Measurements from ENCODE around the gene ATP8A2. TPM values are rescaled to one million over a fixed set of nuclear protein-coding genes. Genes with fewer than 3 reads are reported as not detected.

The ATP8A2 gene
- total and polyA plus RNA-seq, 2 of the 4 experiments (the other 2 are of a cell fraction) = 0.02 to 0.18 TPM

DNA sequence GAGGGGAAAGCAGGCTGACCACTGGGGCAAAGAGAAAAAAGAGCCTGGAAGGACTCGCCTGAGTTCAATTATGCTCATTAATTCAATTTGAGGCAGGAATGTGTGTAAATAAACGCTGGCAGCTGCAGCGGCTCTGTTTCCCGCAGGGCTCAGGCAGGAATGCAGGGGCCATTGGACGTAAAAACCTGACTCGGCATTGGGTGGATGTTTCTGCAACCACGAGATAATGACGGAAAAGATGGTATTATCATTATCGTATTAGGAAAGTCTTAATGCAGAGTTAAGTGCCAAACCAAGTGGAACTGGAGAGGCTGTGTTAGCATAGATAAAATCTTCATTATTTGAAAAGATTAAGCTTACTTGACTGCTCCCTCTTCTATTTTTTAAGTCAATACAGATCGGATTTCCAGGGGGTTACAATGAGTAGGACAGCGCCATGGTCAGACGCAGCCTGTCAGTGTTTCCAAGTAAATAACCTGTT lies 510.2 kb downstream of the ATP8A2 start:
- H3K4me3 ChIP-seq (ENCODE audit: insufficient read depth, low read depth, low read length) = no peak overlapping the region
- no peak overlapping the region for H4K5ac ChIP-seq (ENCODE audit: low read depth, low read length)
- no peak overlapping the region for H2AK5ac ChIP-seq (ENCODE audit: low read depth, low read length)
- intact Hi-C loops (cut with micrococcal nuclease) = no loop called here
- POLR2A ChIA-PET (ENCODE audit: unreplicated experiment) = no interaction called here
- H3K4me1 ChIP-seq (ENCODE audit: control insufficient read depth, insufficient read depth, low read length) = no peaks in the 10 kb centered on the region
- H3K4ac ChIP-seq (ENCODE audit: low read depth, low read length) = no peak overlapping the region
- DNase-seq (no peak), ATAC-seq (ENCODE audit: low read depth) (no peak)
- H2AFZ ChIP-seq (replicated peaks; ENCODE audit: low read length, poor library complexity) = no peak overlapping the region
- H3K14ac ChIP-seq (replicated peaks; ENCODE audit: low read depth, low read length) = no peak overlapping the region
- no peak overlapping the region for H2BK20ac ChIP-seq (ENCODE audit: low read depth, low read length)
- no peaks in the 10 kb centered on the region for H3K79me1 ChIP-seq (ENCODE audit: low read depth in 1 of 2, low read length in 2 of 2)
- no peaks in the 10 kb centered on the region for H3K27me3 ChIP-seq (ENCODE audit: control insufficient read depth, insufficient read depth, low read length)
- dilution Hi-C loops (cut with HindIII; ENCODE audit: low sequenced_read_pairs, unreplicated experiment) = no loop called here
- no TSS peak for BruUV-seq (replicated peaks)
- no peak overlapping the region for H4K8ac ChIP-seq (ENCODE audit: low read depth in 2 of 2, low read length in 2 of 2)
- no peak overlapping the region for H3K4me2 ChIP-seq (ENCODE audit: low read depth, low read length)
- no peak overlapping the region for H2BK120ac ChIP-seq (ENCODE audit: low read depth, low read length)
- H4K91ac ChIP-seq (ENCODE audit: insufficient read depth, low read depth, low read length) = no peak overlapping the region
- in situ Hi-C loops (cut with MboI; ENCODE audit: low sequenced_read_pairs) = no loop called here
- H3K56ac ChIP-seq (ENCODE audit: extremely low read depth, insufficient read depth, low read length) = no peak overlapping the region
- 5% methylated on average over 5 of the region's 12 CpGs; no CpG with 5 or more reads in 1 of the 2 experiments for WGBS, 2 experiments (ENCODE audit: extremely low coverage in 2 of 2, insufficient read length in 1 of 2)
- no peak overlapping the region for H3K23ac ChIP-seq (ENCODE audit: low read depth, low read length)
- no peak for TF ChIP-seq RFX5 (IDR thresholded peaks at IDR 0.05; ENCODE audit: low read depth, low read length)
- no peak for TF ChIP-seq BHLHE40 (IDR thresholded peaks at IDR 0.05; ENCODE audit: low read depth, low read length)
- TF ChIP-seq MAZ (IDR thresholded peaks at IDR 0.05; ENCODE audit: borderline replicate concordance, low read depth, low read length) = no peak
- TF ChIP-seq RAD21 (IDR thresholded peaks at IDR 0.05; ENCODE audit: low read length) = no peak
- no peak for TF ChIP-seq FOS (IDR thresholded peaks at IDR 0.05; ENCODE audit: low read depth, low read length)
- TF ChIP-seq, protein P1, sequence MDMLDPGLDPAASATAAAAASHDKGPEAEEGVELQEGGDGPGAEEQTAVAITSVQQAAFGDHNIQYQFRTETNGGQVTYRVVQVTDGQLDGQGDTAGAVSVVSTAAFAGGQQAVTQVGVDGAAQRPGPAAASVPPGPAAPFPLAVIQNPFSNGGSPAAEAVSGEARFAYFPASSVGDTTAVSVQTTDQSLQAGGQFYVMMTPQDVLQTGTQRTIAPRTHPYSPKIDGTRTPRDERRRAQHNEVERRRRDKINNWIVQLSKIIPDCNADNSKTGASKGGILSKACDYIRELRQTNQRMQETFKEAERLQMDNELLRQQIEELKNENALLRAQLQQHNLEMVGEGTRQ (IDR thresholded peaks at IDR 0.05; ENCODE audit: low read depth, low read length) = no peak
- TF ChIP-seq POLR2A (IDR thresholded peaks at IDR 0.05; ENCODE audit: low read depth, low read length) = no peak
- no peak for TF ChIP-seq CEBPB (IDR thresholded peaks at IDR 0.05; ENCODE audit: low read depth, low read length)
- no peak for TF ChIP-seq MXI1 (IDR thresholded peaks at IDR 0.05; ENCODE audit: borderline replicate concordance, low read depth, low read length)
- no peak for TF ChIP-seq SMC3 (IDR thresholded peaks at IDR 0.05; ENCODE audit: low read depth, low read length)
- no peak for TF ChIP-seq MAFK (IDR thresholded peaks at IDR 0.05; ENCODE audit: low read depth, low read length)
- TF ChIP-seq, protein P2, sequence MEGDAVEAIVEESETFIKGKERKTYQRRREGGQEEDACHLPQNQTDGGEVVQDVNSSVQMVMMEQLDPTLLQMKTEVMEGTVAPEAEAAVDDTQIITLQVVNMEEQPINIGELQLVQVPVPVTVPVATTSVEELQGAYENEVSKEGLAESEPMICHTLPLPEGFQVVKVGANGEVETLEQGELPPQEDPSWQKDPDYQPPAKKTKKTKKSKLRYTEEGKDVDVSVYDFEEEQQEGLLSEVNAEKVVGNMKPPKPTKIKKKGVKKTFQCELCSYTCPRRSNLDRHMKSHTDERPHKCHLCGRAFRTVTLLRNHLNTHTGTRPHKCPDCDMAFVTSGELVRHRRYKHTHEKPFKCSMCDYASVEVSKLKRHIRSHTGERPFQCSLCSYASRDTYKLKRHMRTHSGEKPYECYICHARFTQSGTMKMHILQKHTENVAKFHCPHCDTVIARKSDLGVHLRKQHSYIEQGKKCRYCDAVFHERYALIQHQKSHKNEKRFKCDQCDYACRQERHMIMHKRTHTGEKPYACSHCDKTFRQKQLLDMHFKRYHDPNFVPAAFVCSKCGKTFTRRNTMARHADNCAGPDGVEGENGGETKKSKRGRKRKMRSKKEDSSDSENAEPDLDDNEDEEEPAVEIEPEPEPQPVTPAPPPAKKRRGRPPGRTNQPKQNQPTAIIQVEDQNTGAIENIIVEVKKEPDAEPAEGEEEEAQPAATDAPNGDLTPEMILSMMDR (conservative IDR thresholded peaks at IDR 0.05; ENCODE audit: low read depth, low read length) = no peak
- no peak for TF ChIP-seq RCOR1 (IDR thresholded peaks at IDR 0.05; ENCODE audit: insufficient replicate concordance, low read length)
- no peak for TF ChIP-seq NFE2L2 (IDR thresholded peaks at IDR 0.05; ENCODE audit: low read depth, low read length)
- TF ChIP-seq, protein P3, sequence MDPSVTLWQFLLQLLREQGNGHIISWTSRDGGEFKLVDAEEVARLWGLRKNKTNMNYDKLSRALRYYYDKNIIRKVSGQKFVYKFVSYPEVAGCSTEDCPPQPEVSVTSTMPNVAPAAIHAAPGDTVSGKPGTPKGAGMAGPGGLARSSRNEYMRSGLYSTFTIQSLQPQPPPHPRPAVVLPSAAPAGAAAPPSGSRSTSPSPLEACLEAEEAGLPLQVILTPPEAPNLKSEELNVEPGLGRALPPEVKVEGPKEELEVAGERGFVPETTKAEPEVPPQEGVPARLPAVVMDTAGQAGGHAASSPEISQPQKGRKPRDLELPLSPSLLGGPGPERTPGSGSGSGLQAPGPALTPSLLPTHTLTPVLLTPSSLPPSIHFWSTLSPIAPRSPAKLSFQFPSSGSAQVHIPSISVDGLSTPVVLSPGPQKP (IDR thresholded peaks at IDR 0.05; ENCODE audit: borderline replicate concordance, low read depth, low read length) = no peak
- TF ChIP-seq CHD1 (IDR thresholded peaks at IDR 0.05; ENCODE audit: low read depth, low read length) = no peak
- CTCF ChIA-PET = no interaction called here
- H3K9me3 ChIP-seq (ENCODE audit: control insufficient read depth, insufficient read depth, low read length) = no peaks in the 10 kb centered on the region; the same call in 1 of the 2 replicates
- H2AK9ac ChIP-seq (replicated peaks; ENCODE audit: low read depth, low read length, poor library complexity) = no peak overlapping the region
- H3K27ac ChIP-seq (ENCODE audit: insufficient read depth, low read length) = no peak overlapping the region
- no peak overlapping the region for H2BK15ac ChIP-seq (ENCODE audit: low read depth, low read length)
- no peaks in the 10 kb centered on the region for H3K36me3 ChIP-seq (ENCODE audit: control insufficient read depth, insufficient read depth, low read length)
- H4K20me1 ChIP-seq (ENCODE audit: insufficient read depth, low read length) = no peaks in the 10 kb centered on the region
- no peak overlapping the region for H3K9ac ChIP-seq (ENCODE audit: low read depth, low read length)
- no peaks in the 10 kb centered on the region for H3K9me1 ChIP-seq (ENCODE audit: insufficient read depth, low read length)
- no peak overlapping the region for H3K18ac ChIP-seq (ENCODE audit: low read depth, low read length)
- no peak overlapping the region for H2BK5ac ChIP-seq (ENCODE audit: low read depth, low read length, poor library complexity, severe bottlenecking)
